B cell (primary cell): Measurements from ENCODE around the gene BRF1.

ENCODE experiments used
- CTCF ChIP-seq: fragments of 200-600 bp; IDR thresholded peaks from one replicate; pipeline ENCODE4 v1.8.0; 2022; ENCODE audit warnings: antibody characterized with exemption, mild to moderate bottlenecking
- EZH2 ChIP-seq: IDR thresholded peaks from 2 replicates; pipeline ENCODE4 v1.6.1; 2012; ENCODE audit warnings: borderline replicate concordance, low read depth, mild to moderate bottlenecking, moderate library complexity, low read length; ENCODE audit not compliant: insufficient read depth, poor library complexity, severe bottlenecking

GRCh38 chr14:105217774-105218173 lies 83.0 kb downstream of the BRF1 start:
- no peak for TF ChIP-seq EZH2
- TF ChIP-seq CTCF: no peak
